Measurements from ENCODE around the gene CYYR1.

The CYYR1 gene

GRCh38 chr21:26425576-26425975 lies 147.5 kb downstream of the CYYR1 start:
- DNase-seq = no peak

- no peak for DNase-seq
Measured at GRCh38 chr21:26423511-26423910, 149.6 kb downstream of the CYYR1 start.

GRCh38 chr21:26422706-26423105 lies 150.4 kb downstream of the CYYR1 start:
- no peak for DNase-seq

GRCh38 chr21:26422138-26422537 lies 150.9 kb downstream of the CYYR1 start:
- DNase-seq = no peak

- no peak for DNase-seq
Measured at GRCh38 chr21:26421724-26422123, 151.4 kb downstream of the CYYR1 start.

All from activated CD8-positive, alpha-beta memory T cell treated with anti-CD3 and anti-CD28 coated beads, Interleukin-2, amount 50 U/mL, for 48 hours (primary cell).